SK-N-SH (cell line): Measurements from ENCODE around the gene SMIM32. TPM values are rescaled to one million over a fixed set of nuclear protein-coding genes. Genes with fewer than 3 reads are reported as not detected.

ENCODE experiments used
- CTCF ChIA-PET: fragments of 300-600, 350-600 bp; formaldehyde crosslinking; extraction: SDS; loops from one replicate; lab custom pipeline; 2021; lab: Yijun Ruan, JAX
- POLR2A ChIA-PET: fragments of 350-600 bp; sonication (Branson Sonifier 250); formaldehyde crosslinking; extraction: SDS; loops from one replicate; lab custom pipeline; 2020; ENCODE audit warnings: antibody characterized with exemption, inconsistent platforms; lab: Yijun Ruan, JAX
- DNase-seq: peaks from one replicate; pipeline ENCODE4 v3.0.0; 2012
- H2AFZ ChIP-seq: fragments of 200-600 bp; sonication (generic); 2 replicates; pipeline ENCODE4 v1.8.1; 2016; ENCODE audit warnings: antibody characterized with exemption, mild to moderate bottlenecking, low read depth
- H3F3A ChIP-seq: fragments of 200-600 bp; sonication (generic); replicated peaks from 2 replicates; pipeline ENCODE3; 2016; ENCODE audit warnings: antibody characterized with exemption, mild to moderate bottlenecking; ENCODE audit not compliant: insufficient read depth
- H3K27ac ChIP-seq, 2 experiments: fragments of 200-500 bp in 1 of 2; fragments of 200-600 bp in 1 of 2; sonication (Bioruptor generic) in 1 of 2; sonication (generic), shearing (Covaris generic) in 1 of 2; 2 replicates each; pipeline versions ENCODE4 v1.5.1 to v1.6.1; 2014 to 2016; ENCODE audit warnings: low read depth in 2 of 2, inconsistent platforms in 1 of 2, low read length in 1 of 2, mild to moderate bottlenecking in 1 of 2, mixed read lengths in 1 of 2
- H3K27me3 ChIP-seq: fragments of 200-600 bp; sonication (generic), shearing (Covaris generic); 2 replicates; pipeline ENCODE4 v1.6.1; 2016; ENCODE audit warnings: mixed run types; ENCODE audit not compliant: insufficient read depth
- H3K36me3 ChIP-seq, 2 experiments: fragments of 200-500 bp in 1 of 2; fragments of 200-600 bp in 1 of 2; sonication (Bioruptor generic) in 1 of 2; sonication (generic) in 1 of 2; replicated peaks in 1 of 2; 2 replicates each; pipeline versions ENCODE3 to v1.5.1; 2014 to 2016; ENCODE audit warnings: low read length in 1 of 2, mild to moderate bottlenecking in 1 of 2; ENCODE audit not compliant: insufficient read depth in 2 of 2, control insufficient read depth in 1 of 2
- H3K4me1 ChIP-seq, 2 experiments: fragments of 200-500 bp in 1 of 2; fragments of 200-600 bp in 1 of 2; sonication (Bioruptor generic) in 1 of 2; sonication (generic), shearing (Covaris generic) in 1 of 2; 2 replicates each; pipeline versions ENCODE4 v1.5.1 to v1.6.1; 2014 to 2016; ENCODE audit warnings: low read depth in 1 of 2, low read length in 1 of 2, mixed run types in 1 of 2; ENCODE audit not compliant: insufficient read depth in 2 of 2, control insufficient read depth in 1 of 2
- H3K4me2 ChIP-seq: fragments of 200-600 bp; sonication (generic), shearing (Covaris generic); 2 replicates; pipeline ENCODE4 v1.6.1; 2017; ENCODE audit warnings: mixed run types
- H3K4me3 ChIP-seq, 2 experiments: fragments of 200-500 bp in 1 of 2; fragments of 200-600 bp in 1 of 2; sonication (Bioruptor generic) in 1 of 2; sonication (generic), shearing (Covaris generic) in 1 of 2; 2 replicates each; pipeline versions ENCODE4 v1.5.1 to v1.8.1; 2014 to 2016; ENCODE audit warnings: low read depth in 2 of 2, inconsistent platforms in 1 of 2, low read length in 1 of 2, mild to moderate bottlenecking in 1 of 2, mixed read lengths in 1 of 2, moderate library complexity in 1 of 2
- H3K79me2 ChIP-seq: fragments of 200-600 bp; sonication (generic); 2 replicates; pipeline ENCODE4 v1.8.1; 2017; ENCODE audit warnings: mild to moderate bottlenecking; ENCODE audit not compliant: insufficient read depth
- H3K9ac ChIP-seq: fragments of 200-600 bp; sonication (generic); 2 replicates; pipeline ENCODE4 v1.6.1; 2017; ENCODE audit warnings: mixed run types
- H3K9me2 ChIP-seq: fragments of 200-600 bp; sonication (generic); 2 replicates; pipeline ENCODE4 v1.6.1; 2017; ENCODE audit warnings: mixed run types
- H3K9me3 ChIP-seq: fragments of 200-600 bp; sonication (generic); 2 replicates; pipeline ENCODE4 v1.6.1; 2017; ENCODE audit warnings: mixed run types, mild to moderate bottlenecking, moderate library complexity
- H4K20me1 ChIP-seq: fragments of 200-600 bp; sonication (generic); 2 replicates; pipeline ENCODE4 v1.6.1; 2017; ENCODE audit warnings: mild to moderate bottlenecking, mixed run types; ENCODE audit not compliant: insufficient read depth
- ELF1 ChIP-seq: IDR thresholded peaks from 2 replicates; pipeline ENCODE4 v1.4.0; 2012
- EP300 ChIP-seq, 2 experiments: IDR thresholded peaks; 2 replicates each; pipeline versions ENCODE4 v1.4.0 to v1.6.1; 2012; ENCODE audit warnings: borderline replicate concordance in 1 of 2, low read depth in 1 of 2, low read length in 1 of 2
- EZH2phosphoT487 ChIP-seq: fragments of 200-600 bp; sonication (generic); IDR thresholded peaks from 2 replicates; pipeline ENCODE4 v1.6.1; 2017; ENCODE audit warnings: low read depth, mixed run types, mild to moderate bottlenecking, antibody characterized with exemption, moderate library complexity, borderline replicate concordance
- IRF3 ChIP-seq: fragments of 150-350 bp; IDR thresholded peaks from 2 replicates; pipeline ENCODE4 v1.6.1; 2016; ENCODE audit warnings: mild to moderate bottlenecking, low read depth, low read length
- JUND ChIP-seq: IDR thresholded peaks from 2 replicates; pipeline ENCODE4 v1.4.0; 2012
- MAX ChIP-seq: IDR thresholded peaks from 2 replicates; pipeline ENCODE4 v1.4.0; 2012; ENCODE audit warnings: low read depth
- MXI1 ChIP-seq: IDR thresholded peaks from 2 replicates; pipeline ENCODE4 v1.6.1; 2012; ENCODE audit warnings: mild to moderate bottlenecking, low read depth, low read length, improper control_type of control experiment
- NFIC ChIP-seq: IDR thresholded peaks from 2 replicates; pipeline ENCODE4 v1.4.0; 2012; ENCODE audit warnings: borderline replicate concordance
- POLR2AphosphoS5 ChIP-seq: IDR thresholded peaks from 2 replicates; pipeline ENCODE4 v1.6.1; 2012; ENCODE audit warnings: low read depth, low read length
- RAD21 ChIP-seq: IDR thresholded peaks from 2 replicates; pipeline ENCODE4 v1.6.1; 2012; ENCODE audit warnings: mild to moderate bottlenecking, low read length
- RFX5 ChIP-seq: IDR thresholded peaks from 2 replicates; pipeline ENCODE4 v1.6.1; 2012; ENCODE audit warnings: mild to moderate bottlenecking, improper control_type of control experiment, low read length
- SMC3 ChIP-seq: IDR thresholded peaks from 2 replicates; pipeline ENCODE4 v1.6.1; 2012; ENCODE audit warnings: low read depth, low read length, improper control_type of control experiment
- TAF1 ChIP-seq: IDR thresholded peaks from 2 replicates; pipeline ENCODE4 v1.6.1; 2012; ENCODE audit warnings: low read depth, mild to moderate bottlenecking, low read length, moderate library complexity, borderline replicate concordance
- TCF12 ChIP-seq: IDR thresholded peaks from 2 replicates; pipeline ENCODE4 v1.4.0; 2012
- TEAD4 ChIP-seq: IDR thresholded peaks from 2 replicates; pipeline ENCODE4 v1.4.0; 2012; ENCODE audit warnings: mild to moderate bottlenecking, borderline replicate concordance; ENCODE audit not compliant: insufficient read depth
- USF2 ChIP-seq: fragments of 150-350 bp; IDR thresholded peaks from 2 replicates; pipeline ENCODE4 v1.6.1; 2017; ENCODE audit warnings: antibody characterized with exemption, low read length, low read depth, borderline replicate concordance
- ZBTB33 ChIP-seq: IDR thresholded peaks from 2 replicates; pipeline ENCODE4 v1.4.0; 2012; ENCODE audit warnings: low read depth, borderline replicate concordance
- WGBS: methylation state at CpG from one replicate; pipeline ENCODE4 v1.1.6; 2017; ENCODE audit warnings: low lambda C conversion rate; 5-methylcytosine and 5-hydroxymethylcytosine counted together
- polyA plus RNA-seq, 3 experiments: library from polyadenylated mRNA; depleted of rRNA; stranded (reverse); fragments of >200 nt; gene quantifications; 2 replicates each; pipeline ENCODE4 v1.2.3, GENCODE V29; 2012
- TF ChIP-seq, protein P1 (sequence below): fragments of 200-600 bp; sonication (generic); IDR thresholded peaks from 2 replicates; pipeline ENCODE4 v1.6.1; 2017; ENCODE audit warnings: antibody characterized with exemption, mild to moderate bottlenecking, moderate library complexity

Gene SMIM32
- polyA plus RNA-seq, 1 of the 3 experiments (the other 2 are of a cell fraction) = 0.25 TPM

DNA sequence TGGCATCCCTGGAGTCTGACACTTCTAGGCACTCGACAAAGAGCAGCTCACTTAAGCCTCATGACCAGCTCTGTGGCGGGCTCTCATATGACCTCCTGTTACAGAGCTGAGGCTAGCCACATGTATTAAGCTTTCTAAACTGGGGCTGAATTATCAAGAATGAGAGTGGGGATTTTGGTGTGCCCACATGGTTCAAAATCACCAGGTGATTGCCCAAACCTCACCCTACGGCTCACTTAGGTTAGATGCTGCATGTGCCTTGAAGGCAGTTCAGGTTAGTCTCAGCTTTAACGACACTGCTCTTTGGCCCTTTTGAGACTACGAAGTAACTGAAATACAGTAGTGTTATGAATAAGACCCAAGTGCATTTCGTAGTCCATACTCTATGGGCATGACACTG is 39.4 kb upstream of the SMIM32 start:
- no peak overlapping the region for H3K4me2 ChIP-seq
- no peaks in the 10 kb centered on the region for H3K9me3 ChIP-seq
- TF ChIP-seq, protein P1, sequence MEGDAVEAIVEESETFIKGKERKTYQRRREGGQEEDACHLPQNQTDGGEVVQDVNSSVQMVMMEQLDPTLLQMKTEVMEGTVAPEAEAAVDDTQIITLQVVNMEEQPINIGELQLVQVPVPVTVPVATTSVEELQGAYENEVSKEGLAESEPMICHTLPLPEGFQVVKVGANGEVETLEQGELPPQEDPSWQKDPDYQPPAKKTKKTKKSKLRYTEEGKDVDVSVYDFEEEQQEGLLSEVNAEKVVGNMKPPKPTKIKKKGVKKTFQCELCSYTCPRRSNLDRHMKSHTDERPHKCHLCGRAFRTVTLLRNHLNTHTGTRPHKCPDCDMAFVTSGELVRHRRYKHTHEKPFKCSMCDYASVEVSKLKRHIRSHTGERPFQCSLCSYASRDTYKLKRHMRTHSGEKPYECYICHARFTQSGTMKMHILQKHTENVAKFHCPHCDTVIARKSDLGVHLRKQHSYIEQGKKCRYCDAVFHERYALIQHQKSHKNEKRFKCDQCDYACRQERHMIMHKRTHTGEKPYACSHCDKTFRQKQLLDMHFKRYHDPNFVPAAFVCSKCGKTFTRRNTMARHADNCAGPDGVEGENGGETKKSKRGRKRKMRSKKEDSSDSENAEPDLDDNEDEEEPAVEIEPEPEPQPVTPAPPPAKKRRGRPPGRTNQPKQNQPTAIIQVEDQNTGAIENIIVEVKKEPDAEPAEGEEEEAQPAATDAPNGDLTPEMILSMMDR = no peak
- TF ChIP-seq TEAD4 (no peak), RFX5 (no peak), IRF3 (no peak), TAF1 (no peak), MAX (no peak), ELF1 (no peak), JUND (no peak), POLR2AphosphoS5 (no peak), TCF12 (no peak), NFIC (no peak), RAD21 (no peak)
- H3K9me2 ChIP-seq = no peaks in the 10 kb centered on the region
- no peaks in the 10 kb centered on the region for H3K79me2 ChIP-seq
- no peaks in the 10 kb centered on the region for H4K20me1 ChIP-seq
- no peaks in the 10 kb centered on the region for H3K36me3 ChIP-seq
- H3K9ac ChIP-seq = no peak overlapping the region
- no peak overlapping the region for H3K4me3 ChIP-seq
- H3F3A ChIP-seq = no peaks in the 10 kb centered on the region
- POLR2A ChIA-PET = no interaction called here
- CTCF ChIA-PET = interaction anchor here (0.7 to 2.7 kb wide), 7 partner anchors 8 to 344 kb away, joined by 3 to 12 read pairs (median 3); no protein-coding TSS in a partner anchor
- H2AFZ ChIP-seq = no peak overlapping the region
- peaks cover 8% of the 10 kb centered on the region; the same call in 1 of the 2 replicates for H3K27me3 ChIP-seq
- no peak for DNase-seq
- peaks cover 0 to 13% of the 10 kb centered on the region in 2 experiments; a peak in 2 of 4 replicates for H3K4me1 ChIP-seq
- no peak overlapping the region for H3K27ac ChIP-seq
- 56% methylated on average over 6 of the region's 6 CpGs for WGBS

GRCh38 chr5:136230176-136230575 is 37.2 kb upstream of the SMIM32 start:
- Histone ChIP-seq H3K9me2 (no peaks in the 10 kb centered on the region), H3F3A (no peaks in the 10 kb centered on the region), H4K20me1 (no peaks in the 10 kb centered on the region), H3K9me3 (no peaks in the 10 kb centered on the region), H3K4me3 (no peak overlapping the region), H3K4me2 (no peak overlapping the region), H3K9ac (no peak overlapping the region), H3K27me3 (peaks cover 8% of the 10 kb centered on the region; the same call in 1 of the 2 replicates), H2AFZ (no peak overlapping the region), H3K79me2 (no peaks in the 10 kb centered on the region), H3K27ac (no peak overlapping the region), H3K4me1 (no peaks in the 10 kb centered on the region), H3K36me3 (no peaks in the 10 kb centered on the region)
- POLR2A ChIA-PET = no interaction called here
- WGBS = 17% methylated on average over 1 of the region's 1 CpG
- CTCF ChIA-PET = interaction anchor here (1.0 kb wide), 2 partner anchors 18 to 19 kb away, joined by 3 to 4 read pairs; no protein-coding TSS in a partner anchor
- no peak for DNase-seq
- TF ChIP-seq SMC3 (no peak), EZH2phosphoT487 (no peak), USF2 (no peak), JUND (no peak), IRF3 (no peak), MXI1 (no peak), ZBTB33 (no peak), EP300 (IDR thresholded peaks at IDR 0.05; ENCODE audit: borderline replicate concordance in 1 of 2, low read depth in 1 of 2, low read length in 1 of 2) (no peak)
- TF ChIP-seq, protein P1 = no peak
